ENCODE measurements around the gene MFAP5. TPM values are rescaled to one million over a fixed set of nuclear protein-coding genes. Genes with fewer than 3 reads are reported as not detected.

The MFAP5 gene
- total and polyA plus RNA-seq, 2 donors (not counting 3 experiments of a cell fraction or from before 2014, with no cell fraction given) = 0.39 TPM; not detected in 1

GRCh38 chr12:8596561-8596960, 66.1 kb downstream of the MFAP5 start:
- Histone ChIP-seq H3K36me3 (ENCODE audit: control insufficient read depth in 2 of 2, extremely low read depth in 1 of 2, insufficient read depth in 2 of 2, low read length in 2 of 2) (no peaks in the 10 kb centered on the region), H4K20me1 (replicated peaks; ENCODE audit: control insufficient read depth, extremely low read depth, insufficient read depth, low read length) (no peaks in the 10 kb centered on the region), H3K79me2 (ENCODE audit: control insufficient read depth, insufficient read depth, low read length) (no peaks in the 10 kb centered on the region), H3K4me1 (ENCODE audit: control insufficient read depth, extremely low read depth, insufficient read depth, low read length) (no peaks in the 10 kb centered on the region), H3K9me3 (replicated peaks; ENCODE audit: control insufficient read depth, insufficient read depth, low read length) (no peaks in the 10 kb centered on the region), H3K4me2 (ENCODE audit: insufficient read depth, low read length) (no peak overlapping the region), H3K27me3 (ENCODE audit: control insufficient read depth in 2 of 2, insufficient read depth in 2 of 2, low read length in 2 of 2) (no peaks in the 10 kb centered on the region), H3K4me3 (replicated peaks in 1 of 3; ENCODE audit: insufficient read depth in 1 of 3, low read depth in 1 of 3, low read length in 3 of 3) (no peak overlapping the region), H2AFZ (ENCODE audit: low read depth, low read length) (no peak overlapping the region), H3K9ac (replicated peaks; ENCODE audit: extremely low read depth, insufficient read depth, low read length) (no peak overlapping the region), H3K27ac (ENCODE audit: insufficient read depth, low read depth, low read length) (no peak overlapping the region), H3K9me1 (replicated peaks; ENCODE audit: control insufficient read depth, extremely low read depth, insufficient read depth, low read length) (no peaks in the 10 kb centered on the region)
- dilution Hi-C loops (cut with MboI; ENCODE audit: extremely low pct_ligation_motif_present, low sequenced_read_pairs) (no loop called here), intact Hi-C loops (cut with micrococcal nuclease) (no loop called here)
- no peak for FAIRE-seq
- ChIA-PET POLR2A (no interaction called here), CTCF (interaction anchor here (1.0 to 2.0 kb wide), 3 partner anchors 10 to 52 kb away, joined by 3 to 12 read pairs (median 8); no protein-coding TSS in a partner anchor)
- no TSS peak for BruUV-seq (replicated peaks)
- TF ChIP-seq POLR2A (IDR thresholded peaks at IDR 0.05; ENCODE audit: low read depth, low read length) = no peak
- no peak for TF ChIP-seq POLR2AphosphoS5 (IDR thresholded peaks at IDR 0.05; ENCODE audit: insufficient read depth, low read depth, low read length)
- TF ChIP-seq FOS (IDR thresholded peaks at IDR 0.05; ENCODE audit: borderline replicate concordance, insufficient read depth, low read length) = no peak
- no peak for TF ChIP-seq EZH2 (IDR thresholded peaks at IDR 0.05; ENCODE audit: borderline replicate concordance, low read depth, low read length, severe bottlenecking)
- no peak for TF ChIP-seq CTCF (IDR thresholded peaks at IDR 0.05; ENCODE audit: extremely low read depth in 1 of 2, insufficient read depth in 1 of 2, low read depth in 1 of 2, low read length in 2 of 2)
- TF ChIP-seq MAX (IDR thresholded peaks at IDR 0.05; ENCODE audit: insufficient read depth, insufficient read length) = no peak
- no peak for TF ChIP-seq GATA2 (IDR thresholded peaks at IDR 0.05; ENCODE audit: insufficient read depth, insufficient read length, low read depth, low read length)
- TF ChIP-seq JUN (IDR thresholded peaks at IDR 0.05; ENCODE audit: borderline replicate concordance, insufficient read depth, insufficient read length, low read depth) = no peak
- TF ChIP-seq MYC (IDR thresholded peaks at IDR 0.05; ENCODE audit: low read depth, low read length) = no peak
- no peak for DNase-seq (ENCODE audit: low read depth, low spot score)

Small RNAs within 50 kb of the gene (small RNA-seq; reads per million reads assigned to genes)
- gene RF00564 (ENCODE audit: insufficient read depth, insufficient read length, low read depth, low replicate concordance) = not detected

Other genes starting within 250 kb of the MFAP5 start
- gene CLEC6A, start 206.9 kb downstream of the MFAP5 start, total RNA-seq = not detected in 2 replicates
- not detected in 2 replicates for gene CLEC6A, start 206.9 kb downstream of the MFAP5 start, polyA plus RNA-seq
- gene CLEC4D, start 149.3 kb downstream of the MFAP5 start, total RNA-seq = not detected in 2 replicates
- gene CLEC4D, start 149.3 kb downstream of the MFAP5 start, polyA plus RNA-seq = not detected in 2 replicates
- not detected in 2 replicates for gene CLEC4E, start 121.9 kb downstream of the MFAP5 start, total RNA-seq
- not detected in 2 replicates for gene CLEC4E, start 121.9 kb downstream of the MFAP5 start, polyA plus RNA-seq
- gene AICDA, start 50.0 kb downstream of the MFAP5 start, total RNA-seq = not detected in 2 replicates
- gene AICDA, start 50.0 kb downstream of the MFAP5 start, polyA plus RNA-seq = not detected in 2 replicates
- 64.3 and 92.6 TPM in 2 replicates for gene RIMKLB, start 35.2 kb upstream of the MFAP5 start, total RNA-seq
- 29.9 and 35.5 TPM in 2 replicates for gene RIMKLB, start 35.2 kb upstream of the MFAP5 start, polyA plus RNA-seq
- not detected in 2 replicates for gene A2ML1, start 159.8 kb upstream of the MFAP5 start, total RNA-seq
- gene A2ML1, start 159.8 kb upstream of the MFAP5 start, polyA plus RNA-seq = not detected in 2 replicates

All from endothelial cell of umbilical vein (primary cell).